CD4-positive, alpha-beta T cell treated with Interferon gamma for 1 hour (primary cell): ENCODE measurements around the gene PSME3IP1.
"Not testable (repeated sequence)": the region's sequence is repeated elsewhere in the genome, so short reads cannot be mapped to it uniquely, and the experiment has no call there.

Experiments used
- DNase-seq: peaks from one replicate; pipeline ENCODE4 v3.0.0-alpha.2; 2020

PSME3IP1 gene

GRCh38 chr16:57123216-57123973, 62.4 kb downstream of the PSME3IP1 start:
- no peak for DNase-seq

- no peak for DNase-seq
Measured at GRCh38 chr16:57118461-57119084, 67.3 kb downstream of the PSME3IP1 start.

- no peak for DNase-seq
Measured at GRCh38 chr16:57115514-57116182, 70.2 kb downstream of the PSME3IP1 start.

- DNase-seq, result no peak
Measured at GRCh38 chr16:57115168-57115513, 70.7 kb downstream of the PSME3IP1 start.

GRCh38 chr16:57113664-57114063, 72.2 kb downstream of the PSME3IP1 start:
- no peak for DNase-seq

- no peak for DNase-seq
Measured at GRCh38 chr16:57113042-57113453, 72.8 kb downstream of the PSME3IP1 start.

DNA sequence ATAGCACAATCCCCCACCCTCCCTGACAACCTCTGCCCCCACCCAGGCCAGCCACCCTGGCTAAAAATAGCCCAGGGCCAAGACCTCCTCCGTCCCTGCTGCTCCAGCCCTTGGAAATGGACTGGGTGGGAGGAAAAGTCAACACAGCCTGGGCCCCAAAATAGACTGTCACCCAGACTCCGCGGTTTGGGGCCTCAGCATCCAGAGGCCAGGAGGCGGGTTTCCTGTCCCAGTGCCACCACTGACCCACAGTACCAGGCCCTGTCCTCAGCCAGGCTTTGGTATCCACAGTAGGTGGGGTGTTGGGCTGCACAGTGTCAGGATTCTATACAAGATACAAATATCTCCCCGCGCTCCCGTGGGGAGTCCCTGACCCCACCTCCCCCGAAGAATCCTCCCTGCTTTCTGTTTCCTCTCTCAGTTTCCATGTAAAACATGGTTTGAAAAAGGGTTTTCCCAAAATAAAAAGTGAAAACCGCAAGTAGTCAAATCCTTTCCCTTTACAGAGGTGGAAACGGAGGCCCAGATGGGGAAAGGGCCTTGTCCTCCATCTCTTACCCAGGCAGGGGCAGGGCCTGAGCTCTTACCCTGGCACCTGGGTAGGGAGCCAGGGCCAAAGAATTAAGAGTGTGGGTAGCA, 73.3 kb downstream of the PSME3IP1 start:
- no peak for DNase-seq

DNA sequence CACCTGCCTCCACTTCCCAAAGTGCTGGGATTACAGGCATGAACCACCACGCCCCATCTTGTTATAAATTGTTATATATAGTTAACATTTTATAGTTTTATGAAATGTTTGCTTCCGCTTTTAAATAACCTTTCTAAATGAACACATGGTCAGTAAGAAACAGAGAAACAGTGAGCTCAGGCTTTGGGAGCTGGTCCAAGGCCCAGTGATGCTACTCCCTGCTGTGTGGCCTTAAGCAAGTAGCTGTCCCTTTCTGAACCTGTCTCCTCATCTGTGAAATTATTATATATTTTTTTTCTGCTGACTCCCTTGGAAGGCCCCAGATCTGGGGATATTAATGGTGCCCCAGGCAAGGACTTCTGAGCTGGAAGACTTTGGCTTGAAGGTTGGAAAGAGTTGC, 74.4 kb downstream of the PSME3IP1 start:
- no peak for DNase-seq

- no peak for DNase-seq
Measured at GRCh38 chr16:57110937-57111336, 74.9 kb downstream of the PSME3IP1 start.

DNA sequence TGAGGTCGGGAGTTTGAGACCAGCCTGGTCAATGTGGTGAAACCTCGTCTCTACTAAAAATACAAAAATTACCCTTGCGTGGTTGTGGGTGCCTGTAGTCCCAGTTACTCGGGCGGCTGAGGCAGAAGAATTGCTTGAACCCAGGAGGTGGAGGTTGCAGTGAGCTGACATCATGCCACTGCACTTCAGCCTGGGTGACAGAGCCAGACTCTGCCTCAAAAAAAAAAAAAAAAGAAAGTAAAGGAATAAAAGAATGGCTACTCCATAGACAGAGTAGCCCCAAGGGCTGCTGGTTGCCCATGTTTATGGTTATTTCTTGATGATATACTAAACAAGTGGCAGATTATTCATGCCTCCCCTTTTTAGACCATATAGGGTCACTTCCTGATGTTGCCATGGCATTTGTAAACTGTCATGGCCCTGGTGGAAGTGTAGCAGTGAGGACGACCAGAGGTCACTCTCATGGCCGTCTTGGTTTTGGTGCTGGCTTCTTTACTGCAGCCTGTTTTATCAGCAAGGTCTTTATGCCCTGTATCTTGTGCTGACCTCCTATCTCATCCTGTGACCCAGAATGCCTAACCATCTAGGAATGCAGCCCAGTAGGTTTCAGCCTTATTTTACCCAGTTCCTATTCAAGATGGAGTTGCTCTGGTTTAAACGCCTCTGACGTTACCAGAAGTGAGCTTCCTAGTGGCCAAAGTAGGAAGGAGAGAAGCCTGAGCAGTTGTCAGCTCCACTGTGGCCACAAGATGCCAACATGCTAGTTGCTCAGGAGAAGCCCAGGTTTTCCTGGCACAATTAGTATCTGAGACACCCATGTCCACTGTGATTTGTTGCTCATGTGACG, 76.4 kb downstream of the PSME3IP1 start:
- DNase-seq, result not testable (repeated sequence)

DNA sequence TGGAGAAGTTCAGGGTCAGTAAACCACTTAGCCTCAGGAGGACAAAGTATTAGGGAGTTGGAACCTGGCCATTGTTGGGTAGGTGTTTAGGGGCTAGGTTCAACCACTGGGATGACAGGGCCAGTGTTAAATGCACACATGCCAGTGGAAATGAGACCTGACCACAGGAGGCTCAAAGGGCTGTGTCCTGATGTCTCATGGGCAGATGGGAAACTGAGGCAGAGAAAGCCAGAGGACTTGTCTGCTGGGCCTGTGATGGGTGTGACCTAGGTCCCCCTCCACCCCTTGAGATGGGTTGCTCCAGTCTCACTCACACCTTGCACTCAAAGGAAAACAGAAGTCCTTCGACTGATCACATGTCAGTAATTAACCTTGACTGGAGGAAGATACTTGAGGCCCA, 77.4 kb downstream of the PSME3IP1 start:
- no peak for DNase-seq

DNA sequence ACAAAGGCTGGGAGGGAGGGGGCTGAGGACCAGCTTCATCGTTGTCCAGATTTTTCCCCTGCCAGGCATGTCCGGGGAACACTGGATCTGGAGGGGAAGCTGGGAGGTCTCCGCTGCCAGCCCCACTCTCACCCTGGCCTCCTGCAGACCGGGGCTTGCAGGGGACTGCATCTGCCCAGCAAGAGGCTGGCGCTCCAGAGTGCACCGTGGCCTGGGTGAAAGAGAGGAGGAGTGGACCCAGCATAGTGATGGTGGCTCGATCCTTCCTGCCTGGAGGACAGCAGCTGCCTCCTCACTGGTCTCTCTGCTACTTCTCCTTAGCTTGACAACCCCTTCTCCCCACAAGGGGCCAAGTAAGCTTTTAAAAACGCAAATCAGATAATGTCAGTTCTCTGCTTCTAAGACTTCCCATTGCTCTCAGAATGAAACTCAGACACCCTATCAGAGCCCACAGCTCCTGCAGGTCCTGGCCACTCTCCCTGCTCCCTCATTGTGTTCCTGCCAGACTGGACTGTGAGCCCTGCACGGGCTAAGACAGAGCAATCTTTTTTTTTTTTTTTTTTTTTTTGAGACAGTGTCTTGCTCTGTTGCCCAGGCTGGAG, 78.4 kb downstream of the PSME3IP1 start:
- no peak for DNase-seq

DNA sequence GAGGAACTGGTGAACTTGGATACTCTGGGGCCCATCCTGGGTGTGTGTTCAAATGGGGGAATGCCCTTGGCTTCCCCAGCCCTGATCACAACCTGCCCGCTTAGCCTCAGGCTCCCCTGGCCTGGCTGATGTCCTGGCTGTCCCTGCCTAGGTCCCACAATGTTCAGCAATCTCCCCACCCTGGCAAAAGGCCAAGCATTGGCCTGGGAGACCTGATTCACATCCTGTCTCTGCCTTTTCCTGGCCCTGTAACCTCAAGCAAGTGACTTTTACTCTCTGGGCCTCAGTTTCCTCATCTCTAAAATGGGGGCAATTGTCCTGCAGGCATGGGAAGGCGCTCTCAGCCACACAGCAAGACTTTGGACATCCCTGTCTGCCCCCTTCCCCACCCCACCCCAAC, 79.1 kb downstream of the PSME3IP1 start:
- no peak for DNase-seq

GRCh38 chr16:57105184-57105583, 80.7 kb downstream of the PSME3IP1 start:
- no peak for DNase-seq

DNA sequence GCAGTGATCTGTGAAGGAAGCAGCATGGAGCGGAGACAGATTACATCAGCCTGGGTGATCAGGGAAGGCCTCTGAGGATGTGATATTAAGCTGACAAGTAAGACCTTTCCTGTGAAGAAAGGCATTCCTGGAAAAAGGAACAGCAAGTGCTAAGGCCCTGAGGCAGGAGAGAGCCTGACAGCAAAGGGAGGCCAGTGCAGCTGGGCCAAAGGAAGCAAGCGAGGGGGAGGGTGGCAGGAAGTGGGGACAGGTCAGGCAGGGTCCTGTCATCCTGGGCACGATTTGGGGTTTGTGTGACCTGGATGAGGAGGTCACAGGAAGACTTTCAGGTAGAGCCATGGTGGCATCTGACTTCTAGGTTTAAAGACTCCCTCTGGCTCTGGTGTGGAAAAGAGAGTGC, 81.1 kb downstream of the PSME3IP1 start:
- DNase-seq, result no peak

DNA sequence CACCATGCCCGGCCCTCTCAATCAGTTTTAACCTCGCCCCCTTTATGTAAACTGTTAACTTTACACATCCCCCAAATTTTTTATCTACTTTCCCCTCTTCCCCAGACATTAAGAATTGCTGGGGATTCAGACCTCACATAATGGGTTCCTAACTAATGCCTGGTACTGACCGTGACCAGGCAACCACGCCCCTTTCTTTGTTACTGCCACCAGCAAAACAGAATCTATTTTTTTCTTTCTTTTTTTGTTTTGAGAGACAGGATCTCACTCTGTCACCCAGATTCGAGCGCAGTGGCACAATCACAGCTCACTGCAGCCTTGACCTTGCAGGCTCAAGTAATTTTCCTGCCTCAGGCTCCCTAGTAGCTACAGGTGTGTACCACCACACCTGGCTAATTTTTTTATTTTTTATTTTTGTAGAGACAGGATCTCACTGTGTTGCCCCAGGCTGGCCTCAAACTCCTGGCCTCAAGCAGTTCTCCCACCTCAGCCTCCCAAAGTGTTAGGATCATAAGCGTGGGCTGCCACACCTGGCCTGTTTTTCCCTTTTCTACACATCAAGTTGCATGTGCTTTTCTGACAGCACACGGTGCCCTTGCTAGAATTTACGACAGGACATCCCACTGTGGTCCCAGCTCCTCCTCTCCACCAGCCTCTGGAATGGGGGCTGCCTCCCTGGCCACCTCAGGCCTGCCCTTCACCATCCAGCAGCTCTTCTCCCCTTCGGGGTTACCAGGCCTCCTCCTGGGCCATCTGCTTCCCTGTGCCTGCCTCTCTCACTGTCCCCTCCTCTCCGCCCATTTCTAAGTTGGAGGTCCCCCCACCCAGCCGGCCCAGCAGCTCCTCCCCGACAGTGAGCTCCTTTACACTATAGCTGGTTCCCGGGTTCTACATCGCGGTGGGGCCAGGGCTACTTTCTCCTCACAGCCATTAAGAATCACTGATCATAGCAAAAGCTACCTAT, 82.7 kb downstream of the PSME3IP1 start:
- DNase-seq, result no peak
